Fibroblast of pulmonary artery (primary cell): Measurements from ENCODE around the gene SIK3.

Source experiments
- DNase-seq: peaks from one replicate; pipeline ENCODE4 v3.0.0-alpha.2; 2010; ENCODE audit warnings: low read depth
- H3K4me3 ChIP-seq: replicated peaks from 2 replicates; pipeline ENCODE4 v1.5.1; 2011; ENCODE audit warnings: low read depth, mild to moderate bottlenecking, control low read depth, low read length, moderate library complexity
- CTCF ChIP-seq: IDR thresholded peaks from 2 replicates; pipeline ENCODE4 v1.5.1; 2011; ENCODE audit warnings: mild to moderate bottlenecking, control low read depth, low read length, inconsistent platforms; ENCODE audit errors: missing control alignments

Gene SIK3

DNA sequence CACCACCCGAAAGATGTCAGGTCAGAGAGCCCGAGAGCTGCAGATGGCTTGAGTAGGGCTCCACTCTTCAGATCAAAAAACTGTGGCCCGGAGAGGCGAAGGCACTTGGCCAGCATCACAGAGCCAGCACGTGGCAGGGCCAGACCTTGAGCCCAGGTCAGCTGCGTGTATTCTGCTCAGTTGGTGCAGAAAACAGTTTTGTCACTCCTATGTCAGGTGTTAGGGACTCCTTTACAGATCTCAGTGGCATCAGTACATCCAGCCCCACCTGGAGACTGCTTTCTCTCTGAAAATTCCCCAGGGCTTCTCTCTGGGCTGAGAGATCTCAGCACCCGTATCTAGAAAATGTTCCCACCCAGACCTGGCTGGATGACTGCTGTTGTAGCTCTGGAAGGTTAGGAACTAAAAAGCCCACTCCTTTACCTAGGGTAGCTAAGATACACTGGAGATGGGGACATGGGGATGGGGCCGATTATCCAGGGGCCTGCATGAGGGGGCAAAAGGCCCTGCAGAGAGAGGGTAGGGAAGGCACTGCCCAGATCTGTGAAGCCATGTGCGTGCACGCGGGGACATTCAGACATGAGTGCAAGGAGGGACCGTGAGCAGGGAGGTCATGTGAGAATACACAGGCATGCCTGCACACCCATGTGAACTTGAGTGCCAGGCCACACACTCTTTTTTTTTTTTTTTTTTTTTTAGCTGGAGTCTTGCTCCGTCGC lies 264.3 kb downstream of the SIK3 start:
- no peak overlapping the region for H3K4me3 ChIP-seq
- no peak for DNase-seq
- TF ChIP-seq CTCF, result no peak

- no peak for TF ChIP-seq CTCF
- no peak overlapping the region for H3K4me3 ChIP-seq
- DNase-seq, result no peak
These were observed 264.8 kb downstream of the SIK3 start for GRCh38 chr11:116833491-116833815.

- no peak overlapping the region for H3K4me3 ChIP-seq
- no peak for TF ChIP-seq CTCF
- DNase-seq, result no peak
These were observed 265.6 kb downstream of the SIK3 start for GRCh38 chr11:116832350-116833290.

- no peak for DNase-seq
- H3K4me3 ChIP-seq, result no peak overlapping the region
- TF ChIP-seq CTCF, result no peak
These were observed 266.4 kb downstream of the SIK3 start for GRCh38 chr11:116831790-116832349.

GRCh38 chr11:116830184-116830912 lies 267.9 kb downstream of the SIK3 start:
- H3K4me3 ChIP-seq, result no peak overlapping the region
- no peak for DNase-seq
- TF ChIP-seq CTCF, result no peak

- H3K4me3 ChIP-seq, result no peak within 1 kb of the TSS
- no peak for TF ChIP-seq CTCF
- DNase-seq, result peak; percentile 51
These were observed 268.6 kb downstream of the SIK3 start, which contains the start of gene APOC3 for GRCh38 chr11:116829525-116830183. APOC3 (plus strand) TSS chr11:116829907; CDS start chr11:116830583, 676 bp downstream.
